CD4-positive, alpha-beta T cell (primary cell): Measurements from ENCODE around the gene MCUB. TPM values are rescaled to one million over a fixed set of nuclear protein-coding genes. Genes with fewer than 3 reads are reported as not detected.

Experiments
- ATAC-seq: fragments of 200-7000 bp; cut with Tn5 transposase; one replicate; pipeline ENCODE4 v1.10.0; 2022; ENCODE audit warnings: mild to moderate bottlenecking; ENCODE audit not compliant: poor library complexity
- CTCF ChIA-PET: fragments of 350-600 bp; sonication (Branson Sonifier 250); formaldehyde crosslinking; loops from one replicate; lab custom pipeline; 2021; ENCODE audit warnings: antibody characterized with exemption, inconsistent platforms; lab: Charles Lee
- POLR2A ChIA-PET: fragments of 350-600 bp; sonication (Branson Sonifier 250); formaldehyde crosslinking; loops from one replicate; lab custom pipeline; 2021; ENCODE audit warnings: antibody characterized with exemption, inconsistent platforms; lab: Charles Lee
- DNase-seq, 14 experiments: peaks; one replicate each; pipeline ENCODE4 v3.0.0-alpha.2; 2013 to 2020; ENCODE audit warnings: mixed read lengths in 2 of 14
- H3K27ac ChIP-seq, 2 donors: one replicate each; pipeline versions ENCODE4 v1.5.1 to v1.7.0; 2013; ENCODE audit warnings: low read length in 2 of 2, low read depth in 1 of 2, mild to moderate bottlenecking in 1 of 2
- H3K27me3 ChIP-seq, 2 experiments: 1 replicate in 1 of 2; 2 replicates in 1 of 2; pipeline versions ENCODE4 v1.6.1 to v1.7.0; 2013; ENCODE audit warnings: low read length in 2 of 2, control low read depth in 1 of 2, mild to moderate bottlenecking in 1 of 2, moderate library complexity in 1 of 2; ENCODE audit not compliant: insufficient read depth in 2 of 2, control insufficient read depth in 1 of 2
- H3K36me3 ChIP-seq: one replicate; pipeline ENCODE4 v1.6.1; 2013; ENCODE audit warnings: low read length, control low read depth; ENCODE audit not compliant: insufficient read depth
- H3K4me1 ChIP-seq: one replicate; pipeline ENCODE4 v1.6.1; 2013; ENCODE audit warnings: low read length, control low read depth; ENCODE audit not compliant: insufficient read depth
- H3K4me3 ChIP-seq: one replicate; pipeline ENCODE4 v1.5.1; 2013; ENCODE audit warnings: mild to moderate bottlenecking, low read length, moderate library complexity
- H3K9me3 ChIP-seq, 2 experiments: 1 replicate in 1 of 2; 2 replicates in 1 of 2; pipeline versions ENCODE4 v1.6.1 to v1.7.0; 2013; ENCODE audit warnings: low read length in 2 of 2, mild to moderate bottlenecking in 2 of 2, control low read depth in 1 of 2, moderate library complexity in 1 of 2; ENCODE audit not compliant: control insufficient read depth in 1 of 2, insufficient read depth in 1 of 2
- H3K27ac Mint-ChIP-seq: one replicate; pipeline ENCODE4 v1.8.0; 2020; ENCODE audit warnings: mixed read lengths
- H3K27me3 Mint-ChIP-seq: one replicate; pipeline ENCODE4 v1.8.0; 2021; ENCODE audit warnings: mixed read lengths
- H3K36me3 Mint-ChIP-seq: one replicate; pipeline ENCODE4 v1.8.0; 2021; ENCODE audit warnings: low read depth, mixed read lengths
- H3K4me1 Mint-ChIP-seq: one replicate; pipeline ENCODE4 v1.8.0; 2021; ENCODE audit warnings: low read depth, mixed read lengths
- H3K4me3 Mint-ChIP-seq: one replicate; pipeline ENCODE4 v1.8.0; 2020; ENCODE audit warnings: mild to moderate bottlenecking, mixed read lengths
- H3K9me3 Mint-ChIP-seq: one replicate; pipeline ENCODE4 v1.8.0; 2020; ENCODE audit warnings: mixed read lengths
- CTCF ChIP-seq: fragments of 200-600 bp; IDR thresholded peaks from one replicate; pipeline ENCODE4 v1.8.0; 2022; ENCODE audit warnings: antibody characterized with exemption, mild to moderate bottlenecking
- intact Hi-C, 2 experiments: fragments of 100-400 bp; cut with DNase I in 1 of 2; cut with micrococcal nuclease in 1 of 2; formaldehyde crosslinking; loops; one replicate each; pipeline versions ENCODE4 v1.15.1 to v1.9.0; 2023 to 2025; cut with DNase I, micrococcal nuclease
- total RNA-seq, 174 experiments: library from RNA in 2 of 174; stranded (reverse) in 2 of 174; gene quantifications; one replicate each; pipeline ENCODE4 v1.2.3 and lab custom pipeline; 2021 to 2026

MCUB gene
- total RNA-seq, 2 experiments from 2014 or later = 98.1 to 108 TPM

GRCh38 chr4:109658871-109659410 lies 98.9 kb downstream of the MCUB start:
- H3K4me3 ChIP-seq = no peak overlapping the region
- H3K4me1 ChIP-seq = peaks cover 37% of the 10 kb centered on the region
- ChIA-PET CTCF (interaction anchor here (0.5 to 1.4 kb wide), 11 partner anchors 9 to 233 kb away, joined by 3 to 4 read pairs (median 3); no protein-coding TSS in a partner anchor), POLR2A (interaction anchor here (0.7 to 2.9 kb wide), 8 partner anchors 10 to 226 kb away, joined by 3 to 29 read pairs (median 4); partner anchors contain the start of genes MCUB and SEC24B)
- intact Hi-C loops = loop anchor here (1.0 to 5.0 kb wide), 4 partner anchors 37 to 232 kb away; partner anchors contain the start of genes SEC24B (in 2 of the 2) and MCUB (in 1 of the 2)
- H3K36me3 Mint-ChIP-seq = peaks cover 71% of the 10 kb centered on the region
- no peaks in the 10 kb centered on the region for H3K27me3 Mint-ChIP-seq
- peaks cover 64% of the 10 kb centered on the region for H3K4me1 Mint-ChIP-seq
- ATAC-seq (peak; percentile 78), DNase-seq (peak in 5 of 14 experiments; percentile 22 to 59 (median 45))
- no peak overlapping the region for H3K4me3 Mint-ChIP-seq
- H3K27ac Mint-ChIP-seq = no peak overlapping the region
- no peak overlapping the region for H3K27ac ChIP-seq
- H3K9me3 Mint-ChIP-seq = no peaks in the 10 kb centered on the region
- peak; percentile 61 for TF ChIP-seq CTCF
- H3K27me3 ChIP-seq = no peaks in the 10 kb centered on the region
- peaks cover 25% of the 10 kb centered on the region for H3K36me3 ChIP-seq
- H3K9me3 ChIP-seq = no peaks in the 10 kb centered on the region

GRCh38 chr4:109662116-109662515 lies 102.1 kb downstream of the MCUB start:
- CTCF ChIA-PET = interaction anchor here (0.6 to 1.0 kb wide), 5 partner anchors 26 to 229 kb away, joined by 3 to 4 read pairs (median 3); partner anchors contain the start of genes MCUB and SEC24B
- no peak for TF ChIP-seq CTCF
- Histone ChIP-seq H3K9me3 (no peaks in the 10 kb centered on the region), H3K27ac (no peak overlapping the region), H3K27me3 (no peaks in the 10 kb centered on the region), H3K4me1 (peaks cover 22% of the 10 kb centered on the region), H3K4me3 (no peak overlapping the region), H3K36me3 (peaks cover 37% of the 10 kb centered on the region)
- peaks cover 81% of the 10 kb centered on the region for H3K36me3 Mint-ChIP-seq
- no peaks in the 10 kb centered on the region for H3K27me3 Mint-ChIP-seq
- peaks cover 67% of the 10 kb centered on the region for H3K4me1 Mint-ChIP-seq
- H3K4me3 Mint-ChIP-seq = no peak overlapping the region
- H3K9me3 Mint-ChIP-seq = no peaks in the 10 kb centered on the region
- POLR2A ChIA-PET = interaction anchor here (1.0 kb wide), 1 partner anchor 14 kb away, joined by 3 read pairs; no protein-coding TSS in a partner anchor
- intact Hi-C loops = no loop called here
- no peak for ATAC-seq
- peak overlapping the region; percentile 10 for H3K27ac Mint-ChIP-seq
- DNase-seq = no peak

- Mint-ChIP-seq H3K9me3 (no peaks in the 10 kb centered on the region), H3K27ac (peak overlapping the region; percentile 10), H3K27me3 (no peaks in the 10 kb centered on the region), H3K36me3 (peaks cover 78% of the 10 kb centered on the region), H3K4me3 (no peak overlapping the region), H3K4me1 (peaks cover 67% of the 10 kb centered on the region)
- Histone ChIP-seq H3K4me3 (no peak overlapping the region), H3K27ac (no peak overlapping the region), H3K4me1 (peaks cover 18% of the 10 kb centered on the region), H3K36me3 (peaks cover 37% of the 10 kb centered on the region), H3K27me3 (no peaks in the 10 kb centered on the region), H3K9me3 (no peaks in the 10 kb centered on the region)
- ATAC-seq = no peak
- no peak for DNase-seq
- ChIA-PET CTCF (interaction anchor here (0.7 to 1.0 kb wide), 2 partner anchors 153 to 229 kb away, joined by 3 read pairs; partner anchors contain the start of gene SEC24B), POLR2A (interaction anchor here (1.1 kb wide), 1 partner anchor 14 kb away, joined by 6 read pairs; no protein-coding TSS in a partner anchor)
- no peak for TF ChIP-seq CTCF
- intact Hi-C loops = no loop called here
These were observed 102.7 kb downstream of the MCUB start for GRCh38 chr4:109662771-109663170.
